H1 (cell line): ENCODE measurements around the gene IL1RL1. TPM values are rescaled to one million over a fixed set of nuclear protein-coding genes. Genes with fewer than 3 reads are reported as not detected.

Experiments
- CTBP2 ChIP-seq: IDR thresholded peaks from 2 replicates; pipeline ENCODE4 v1.7.0; 2011; ENCODE audit warnings: borderline replicate concordance, mild to moderate bottlenecking, moderate library complexity, mixed read lengths, low read length; ENCODE audit not compliant: insufficient read depth, insufficient read length
- polyA plus RNA-seq, 7 experiments: library from polyadenylated mRNA; depleted of rRNA in 3 of 7; stranded (reverse) in 5 of 7; unstranded in 2 of 7; fragments of >200 nt in 5 of 7; fragments of 200-250 nt in 2 of 7; gene quantifications; 1 replicate in 5 of 7; 2 replicates in 1 of 7; 4 replicates in 1 of 7; pipeline versions ENCODE4 v1.2.1 to v1.2.3, GENCODE V29; 2011 to 2013; ENCODE audit warnings: missing spikeins in 2 of 7, mixed read lengths in 2 of 7
- total RNA-seq: library from RNA; stranded (reverse); fragmentation: NEBNext Ultra II Directional; extraction: Animal tissue kit (Norgen Biotek cat#: 25700); gene quantifications from 2 replicates; pipeline ENCODE4 v1.2.1, GENCODE V29; 2021
- TF ChIP-seq, protein P1 (sequence below), 3 experiments: IDR thresholded peaks; 1 replicate in 2 of 3; 2 replicates in 1 of 3; pipeline versions ENCODE4 v1.5.1 to v1.6.1; 2011; ENCODE audit warnings: low read length in 3 of 3, mild to moderate bottlenecking in 3 of 3, inconsistent platforms in 2 of 3, low read depth in 1 of 3, moderate library complexity in 1 of 3; ENCODE audit not compliant: insufficient read depth in 1 of 3; ENCODE audit errors: control extremely low read depth in 1 of 3

The IL1RL1 gene
- total and polyA plus RNA-seq, 2 of the 8 experiments (the other 6 are each of a cell fraction or from before 2014, with no cell fraction given): not detected

DNA sequence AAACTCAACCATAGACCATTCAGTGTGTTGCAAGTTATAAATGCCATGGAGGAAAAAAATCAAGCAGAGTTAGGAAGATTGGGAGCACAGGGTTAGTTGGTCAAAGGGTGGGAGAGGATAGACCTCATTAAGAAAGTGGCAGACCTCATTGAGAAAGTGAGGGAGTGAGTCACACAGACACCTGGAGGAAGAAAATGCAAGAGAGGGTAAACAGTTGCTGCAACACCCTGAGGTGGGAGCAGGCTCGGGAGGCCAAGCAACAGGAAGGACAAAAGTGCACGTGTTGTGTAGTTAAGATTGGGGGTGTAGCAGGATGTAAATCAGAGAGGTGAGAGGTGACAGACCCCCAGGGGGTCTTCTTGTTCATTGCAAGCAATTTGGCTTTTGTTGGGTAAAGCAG, 6.4 kb downstream of the IL1RL1 start (continued):
- TF ChIP-seq, protein P1, sequence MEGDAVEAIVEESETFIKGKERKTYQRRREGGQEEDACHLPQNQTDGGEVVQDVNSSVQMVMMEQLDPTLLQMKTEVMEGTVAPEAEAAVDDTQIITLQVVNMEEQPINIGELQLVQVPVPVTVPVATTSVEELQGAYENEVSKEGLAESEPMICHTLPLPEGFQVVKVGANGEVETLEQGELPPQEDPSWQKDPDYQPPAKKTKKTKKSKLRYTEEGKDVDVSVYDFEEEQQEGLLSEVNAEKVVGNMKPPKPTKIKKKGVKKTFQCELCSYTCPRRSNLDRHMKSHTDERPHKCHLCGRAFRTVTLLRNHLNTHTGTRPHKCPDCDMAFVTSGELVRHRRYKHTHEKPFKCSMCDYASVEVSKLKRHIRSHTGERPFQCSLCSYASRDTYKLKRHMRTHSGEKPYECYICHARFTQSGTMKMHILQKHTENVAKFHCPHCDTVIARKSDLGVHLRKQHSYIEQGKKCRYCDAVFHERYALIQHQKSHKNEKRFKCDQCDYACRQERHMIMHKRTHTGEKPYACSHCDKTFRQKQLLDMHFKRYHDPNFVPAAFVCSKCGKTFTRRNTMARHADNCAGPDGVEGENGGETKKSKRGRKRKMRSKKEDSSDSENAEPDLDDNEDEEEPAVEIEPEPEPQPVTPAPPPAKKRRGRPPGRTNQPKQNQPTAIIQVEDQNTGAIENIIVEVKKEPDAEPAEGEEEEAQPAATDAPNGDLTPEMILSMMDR (IDR thresholded peaks at IDR 0.05; ENCODE audit: control extremely low read depth in 1 of 3, insufficient read depth in 1 of 3, low read depth in 1 of 3, low read length in 3 of 3): no peak
- no peak for TF ChIP-seq CTBP2
